Tibial nerve (tissue), 4 donors: Measurements from ENCODE around the gene COMTD1.

Source experiments
- CTCF ChIP-seq, 5 experiments: fragments of 200-600 bp in 3 of 5; fragments of 450-650 bp in 2 of 5; sonication (generic) in 3 of 5; IDR thresholded peaks; one replicate each; pipeline ENCODE4 v1.5.1; 2016 to 2019; ENCODE audit warnings: antibody characterized with exemption in 5 of 5, mild to moderate bottlenecking in 3 of 5, moderate library complexity in 2 of 5
- EP300 ChIP-seq, 2 donors: sonication (generic); formaldehyde crosslinking; IDR thresholded peaks; one replicate each; pipeline ENCODE4 v1.6.1; 2017; ENCODE audit warnings: antibody characterized with exemption in 2 of 2, mild to moderate bottlenecking in 1 of 2
- POLR2A ChIP-seq, 2 donors: fragments of 450-650 bp; IDR thresholded peaks; one replicate each; pipeline ENCODE4 v1.6.1; 2017; ENCODE audit warnings: antibody characterized with exemption in 2 of 2, mild to moderate bottlenecking in 2 of 2, moderate library complexity in 2 of 2

- TF ChIP-seq POLR2A (IDR thresholded peaks at IDR 0.05) (no peak), CTCF (IDR thresholded peaks at IDR 0.05) (no peak), EP300 (IDR thresholded peaks at IDR 0.05) (no peak)
Measured at GRCh38 chr10:75233444-75234016, 2.2 kb downstream of the COMTD1 start.
